Transverse colon (tissue), 4 donors: ENCODE results near the gene PCED1B. TPM values are rescaled to one million over a fixed set of nuclear protein-coding genes. Genes with fewer than 3 reads are reported as not detected.

Source experiments
- DNase-seq: peaks from one replicate; pipeline ENCODE4 v3.0.0-alpha.2; 2019
- H3K27ac ChIP-seq, 4 donors: fragments of 200-600 bp; sonication (generic); 2 replicates each; pipeline ENCODE4 v1.5.1; 2016 to 2018; ENCODE audit warnings: inconsistent platforms in 4 of 4
- H3K27me3 ChIP-seq: fragments of 200-600 bp; sonication (generic); 2 replicates; pipeline ENCODE4 v1.5.1; 2017; ENCODE audit warnings: inconsistent platforms
- H3K36me3 ChIP-seq, 4 donors: fragments of 200-600 bp; sonication (generic); 2 replicates each; pipeline ENCODE4 v1.5.1; 2017 to 2019; ENCODE audit warnings: inconsistent platforms in 4 of 4
- H3K4me1 ChIP-seq, 4 donors: fragments of 200-600 bp; sonication (generic); 2 replicates each; pipeline ENCODE4 v1.5.1; 2017 to 2020; ENCODE audit warnings: inconsistent platforms in 4 of 4
- H3K4me3 ChIP-seq, 4 donors: fragments of 200-600 bp; sonication (generic); 1 replicate in 1 of 4; 2 replicates in 3 of 4; pipeline versions ENCODE4 v1.5.1 to v1.6.1; 2017 to 2019; ENCODE audit warnings: inconsistent platforms in 4 of 4
- H3K9me3 ChIP-seq, 2 donors: fragments of 200-600 bp; sonication (generic); 2 replicates each; pipeline ENCODE4 v1.5.1; 2017 to 2019; ENCODE audit warnings: inconsistent platforms in 2 of 2
- CTCF ChIP-seq, 5 experiments: fragments of 200-600 bp in 3 of 5; fragments of 450-650 bp in 2 of 5; sonication (generic) in 3 of 5; IDR thresholded peaks; 1 replicate in 2 of 5; 2 replicates in 3 of 5; pipeline ENCODE4 v1.5.1; 2016 to 2017; ENCODE audit warnings: antibody characterized with exemption in 5 of 5, inconsistent platforms in 3 of 5, mild to moderate bottlenecking in 2 of 5, moderate library complexity in 1 of 5
- EP300 ChIP-seq: sonication (generic); formaldehyde crosslinking; IDR thresholded peaks from one replicate; pipeline ENCODE4 v1.6.1; 2017; ENCODE audit warnings: antibody characterized with exemption, low read depth
- POLR2A ChIP-seq: fragments of 450-650 bp; IDR thresholded peaks from one replicate; pipeline ENCODE4 v1.6.1; 2016; ENCODE audit warnings: antibody characterized with exemption, mild to moderate bottlenecking, moderate library complexity
- POLR2AphosphoS5 ChIP-seq, 3 donors: sonication (generic); formaldehyde crosslinking; IDR thresholded peaks; one replicate each; pipeline ENCODE4 v1.6.1; 2016; ENCODE audit warnings: antibody characterized with exemption in 3 of 3
- WGBS, 2 donors: methylation state at CpG; one replicate each; pipeline ENCODE4 v1.1.5; 2018; ENCODE audit warnings: low coverage in 1 of 2; 5-methylcytosine and 5-hydroxymethylcytosine counted together
- in situ Hi-C, 4 donors: fragments of 200-750 bp; cut with MboI; loops; one replicate each; pipeline versions ENCODE4 v1.15.0 to v1.15.1; 2017; ENCODE audit warnings: low sequenced_read_pairs in 3 of 4, low pct_ligation_motif_present in 1 of 4, low pct_unique_long_range_greater_than_20kb in 1 of 4
- intact Hi-C: fragments of 100-400 bp; cut with DNase I; formaldehyde crosslinking; loops from one replicate; pipeline ENCODE4 v1.15.1; 2023; ENCODE audit warnings: low total_unique reads
- total RNA-seq, 4 donors: library from RNA; depleted of rRNA; stranded (reverse); fragments of >200 nt; gene quantifications; one replicate each; pipeline ENCODE4 v1.1.0, GENCODE V29; 2016

PCED1B gene
- total RNA-seq, 4 donors from 2014 or later, result 2.7 to 52.0 (median 3.0) TPM; not detected in 1

GRCh38 chr12:47223031-47223847 is 143.8 kb downstream of the PCED1B start:
- intact Hi-C loops, result no loop called here
- TF ChIP-seq EP300 (no peak), POLR2AphosphoS5 (IDR thresholded peaks at IDR 0.05) (no peak), CTCF (IDR thresholded peaks at IDR 0.05) (no peak), POLR2A (no peak)
- Histone ChIP-seq H3K4me3 (peak overlapping the region in 1 of 4 donors; percentile 16), H3K27me3 (no peaks in the 10 kb centered on the region), H3K9me3 (no peaks in the 10 kb centered on the region), H3K4me1 (peaks cover 15 to 31% (median 18%) of the 10 kb centered on the region in 4 donors), H3K27ac (peak overlapping the region; percentile 59 to 78 (median 70)), H3K36me3 (no peaks in the 10 kb centered on the region)
- WGBS, 2 donors, result 26 to 31% methylated on average over 3 to 7 of the region's 7 CpGs
- in situ Hi-C loops, result no loop called here
- DNase-seq, result no peak

- WGBS, 2 donors, result 10 to 13% methylated on average over 4 of the region's 4 CpGs
- in situ Hi-C loops (no loop called here), intact Hi-C loops (no loop called here)
- Histone ChIP-seq H3K4me3 (peak overlapping the region in 1 of 4 donors; percentile 16), H3K36me3 (no peaks in the 10 kb centered on the region), H3K4me1 (peaks cover 15 to 30% (median 18%) of the 10 kb centered on the region in 4 donors), H3K27me3 (no peaks in the 10 kb centered on the region), H3K27ac (peak overlapping the region; percentile 59 to 78 (median 70)), H3K9me3 (no peaks in the 10 kb centered on the region)
- peak; percentile 64 for DNase-seq
- TF ChIP-seq CTCF (IDR thresholded peaks at IDR 0.05), result no peak
- no peak for TF ChIP-seq POLR2AphosphoS5 (IDR thresholded peaks at IDR 0.05)
- TF ChIP-seq EP300, result no peak
- no peak for TF ChIP-seq POLR2A
These were observed 144.4 kb downstream of the PCED1B start for GRCh38 chr12:47223848-47224213.

- WGBS, 2 donors, result 77 to 90% methylated on average over 10 to 17 of the region's 17 CpGs
- no peaks in the 10 kb centered on the region for H3K36me3 ChIP-seq
- no peak overlapping the region for H3K4me3 ChIP-seq
- H3K27me3 ChIP-seq, result no peaks in the 10 kb centered on the region
- no peak for DNase-seq
- in situ Hi-C loops (no loop called here), intact Hi-C loops (no loop called here)
- no peak for TF ChIP-seq POLR2AphosphoS5 (IDR thresholded peaks at IDR 0.05)
- H3K9me3 ChIP-seq, result no peaks in the 10 kb centered on the region
- peaks cover 15 to 23% (median 18%) of the 10 kb centered on the region in 4 donors for H3K4me1 ChIP-seq
- no peak overlapping the region for H3K27ac ChIP-seq
These were observed 145.2 kb downstream of the PCED1B start for GRCh38 chr12:47224563-47225133.

GRCh38 chr12:47225356-47225755 is 145.9 kb downstream of the PCED1B start:
- Histone ChIP-seq H3K27ac (no peak overlapping the region), H3K27me3 (no peaks in the 10 kb centered on the region), H3K36me3 (no peaks in the 10 kb centered on the region), H3K9me3 (no peaks in the 10 kb centered on the region), H3K4me3 (no peak overlapping the region), H3K4me1 (peaks cover 15 to 23% (median 18%) of the 10 kb centered on the region in 4 donors)
- intact Hi-C loops (no loop called here), in situ Hi-C loops (no loop called here)
- no peak for DNase-seq
- TF ChIP-seq POLR2AphosphoS5 (IDR thresholded peaks at IDR 0.05) (no peak), EP300 (no peak), POLR2A (no peak), CTCF (IDR thresholded peaks at IDR 0.05) (no peak)
- WGBS, 2 donors, result 81 to 83% methylated on average over 2 of the region's 2 CpGs
